ENCODE measurements around the gene TEX19.

The TEX19 gene

GRCh38 chr17:82384730-82385481 lies 25.9 kb downstream of the TEX19 start:
- DNase-seq (ENCODE audit: low read depth): no peak
- in situ Hi-C loops (cut with HindIII; ENCODE audit: low sequenced_read_pairs): no loop called here
- H3K4me3 ChIP-seq (ENCODE audit: low read depth, low read length): no peak overlapping the region
- no peak for TF ChIP-seq CTCF (IDR thresholded peaks at IDR 0.05; ENCODE audit: low read depth, low read length, missing control alignments)

GRCh38 chr17:82385559-82386254 lies 26.7 kb downstream of the TEX19 start:
- no peak for DNase-seq (ENCODE audit: low read depth)
- in situ Hi-C loops (cut with HindIII; ENCODE audit: low sequenced_read_pairs): no loop called here
- no peak overlapping the region for H3K4me3 ChIP-seq (ENCODE audit: low read depth, low read length)
- no peak for TF ChIP-seq CTCF (IDR thresholded peaks at IDR 0.05; ENCODE audit: low read depth, low read length, missing control alignments)

GRCh38 chr17:82386255-82386831 lies 27.3 kb downstream of the TEX19 start:
- in situ Hi-C loops (cut with HindIII; ENCODE audit: low sequenced_read_pairs): no loop called here
- TF ChIP-seq CTCF (IDR thresholded peaks at IDR 0.05; ENCODE audit: low read depth, low read length, missing control alignments): no peak
- no peak for DNase-seq (ENCODE audit: low read depth)
- H3K4me3 ChIP-seq (ENCODE audit: low read depth, low read length): no peak overlapping the region

- in situ Hi-C loops (cut with HindIII; ENCODE audit: low sequenced_read_pairs): no loop called here
Measured at GRCh38 chr17:82386881-82387704, 28.0 kb downstream of the TEX19 start.

GRCh38 chr17:82387705-82388106 lies 28.7 kb downstream of the TEX19 start:
- DNase-seq (ENCODE audit: low read depth): no peak
- in situ Hi-C loops (cut with HindIII; ENCODE audit: low sequenced_read_pairs): no loop called here
- no peak overlapping the region for H3K4me3 ChIP-seq (ENCODE audit: low read depth, low read length)
- TF ChIP-seq CTCF (IDR thresholded peaks at IDR 0.05; ENCODE audit: low read depth, low read length, missing control alignments): no peak

More at GRCh38 chr17:82386881-82387704, 28.0 kb downstream of the TEX19 start:
- DNase-seq (ENCODE audit: low read depth): no peak
- TF ChIP-seq CTCF (IDR thresholded peaks at IDR 0.05; ENCODE audit: low read depth, low read length, missing control alignments): no peak
- H3K4me3 ChIP-seq (ENCODE audit: low read depth, low read length): no peak overlapping the region

Measured in astrocyte of the cerebellum (primary cell).